Stimulated activated CD4-positive, alpha-beta T cell treated with anti-CD3 and anti-CD28 coated beads, TNF-alpha, amount 100 ng/mL, for 4 hours (primary cell): Measurements from ENCODE around the gene ATP7B.
"Not testable (repeated sequence)": the region's sequence is repeated elsewhere in the genome, so short reads cannot be mapped to it uniquely, and the experiment has no call there.

Experiments used
- DNase-seq, 3 experiments: peaks; one replicate each; pipeline ENCODE4 v3.0.0-alpha.2; 2020; ENCODE audit warnings: low read depth in 3 of 3

ATP7B gene

DNA sequence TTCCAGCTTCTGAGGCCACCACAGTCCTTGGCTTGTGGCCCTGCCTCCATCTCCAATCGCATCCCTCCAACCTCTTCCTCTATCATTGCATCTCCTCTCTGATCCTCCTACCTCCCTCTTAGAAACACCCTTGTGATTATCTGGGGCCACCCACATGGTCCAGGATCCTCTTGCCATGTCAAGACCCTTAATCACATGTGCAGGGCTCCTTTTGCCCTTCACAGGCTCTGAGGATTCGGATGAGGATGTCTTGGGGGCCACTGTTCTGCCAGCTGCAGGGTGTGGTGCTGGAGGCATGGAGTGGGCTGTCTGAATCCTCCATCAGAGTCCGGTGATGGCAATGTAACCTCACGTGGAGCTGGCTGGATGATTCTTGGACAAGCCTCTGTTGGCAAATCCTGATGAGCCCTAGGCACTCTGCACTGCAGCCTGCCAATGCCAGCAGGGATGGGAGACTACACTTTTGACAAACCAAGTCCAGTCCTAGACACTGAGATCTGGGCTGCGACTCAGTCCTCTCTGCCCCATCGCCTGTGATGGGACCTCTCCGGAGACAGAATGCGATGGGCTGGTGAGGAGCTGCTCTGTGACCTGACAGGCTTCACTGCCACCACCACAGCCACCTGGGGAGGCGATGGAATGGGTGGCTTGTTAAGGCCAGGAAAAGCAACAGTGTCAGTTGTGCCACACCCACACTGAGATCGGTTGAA, 88.3 kb downstream of the ATP7B start:
- no peak for DNase-seq

DNA sequence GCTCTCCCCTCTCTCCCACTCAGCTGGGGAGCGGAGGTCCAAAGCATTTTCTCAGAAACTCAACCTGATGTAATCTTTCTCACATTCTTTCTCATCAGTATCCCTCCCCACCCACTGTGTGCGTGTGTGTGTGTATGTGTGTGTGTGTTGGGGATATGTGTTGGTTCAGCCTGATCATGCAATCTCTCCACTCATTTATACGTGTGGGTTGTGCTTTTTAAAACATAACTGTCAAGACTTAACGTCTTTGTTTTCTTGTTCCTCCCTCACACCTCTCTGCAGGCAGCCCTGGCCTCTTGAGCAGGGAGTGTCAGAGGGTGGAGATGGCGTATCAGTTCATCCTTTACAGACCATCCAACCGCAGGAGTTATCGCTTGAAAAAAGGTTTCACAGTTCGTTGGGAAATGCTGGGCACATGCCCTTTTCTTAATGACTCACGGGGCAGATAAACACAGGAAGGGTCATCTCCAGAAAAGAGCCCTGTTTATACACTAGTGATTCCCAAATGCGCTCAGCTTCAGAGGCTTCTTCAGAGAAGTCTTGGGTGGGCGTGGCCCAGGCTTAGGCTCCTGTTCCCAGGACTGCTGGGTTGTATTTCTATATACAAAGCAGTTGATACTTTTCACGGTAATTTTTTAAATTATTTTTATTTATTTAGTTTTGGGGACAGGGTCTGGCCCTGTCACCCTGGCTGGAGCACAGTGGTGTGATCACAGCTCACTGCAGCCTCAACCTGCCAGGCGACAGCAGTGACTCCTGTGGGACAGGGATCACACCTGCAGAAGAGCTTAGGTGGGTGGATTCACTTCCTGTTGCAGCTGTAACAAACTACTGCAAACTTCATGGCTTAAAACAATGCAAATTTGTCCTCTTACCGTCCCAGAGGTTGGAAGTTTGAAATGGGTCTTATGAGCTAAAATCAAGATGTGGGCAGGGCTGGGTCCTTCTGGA, 89.2 kb downstream of the ATP7B start:
- DNase-seq = no peak

DNA sequence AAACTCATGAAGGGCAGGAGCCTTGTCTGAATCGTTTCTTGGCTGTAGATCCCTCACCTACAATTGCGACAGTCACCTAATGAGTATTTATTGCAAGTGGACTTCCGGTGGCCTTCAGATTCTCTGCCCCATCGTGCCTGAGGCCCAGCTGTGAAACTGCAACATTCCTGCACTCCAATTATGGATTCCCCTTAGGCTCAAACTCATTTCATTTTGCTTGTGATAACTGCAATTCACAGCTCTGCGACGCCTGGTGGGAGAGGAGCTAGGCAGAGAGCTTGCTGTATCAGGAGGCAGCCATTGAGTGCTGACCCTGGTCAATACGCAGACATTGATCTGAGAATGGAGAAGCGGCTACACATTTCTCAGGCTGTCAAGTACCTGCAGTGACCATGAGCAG, 90.5 kb downstream of the ATP7B start:
- DNase-seq = no peak

DNA sequence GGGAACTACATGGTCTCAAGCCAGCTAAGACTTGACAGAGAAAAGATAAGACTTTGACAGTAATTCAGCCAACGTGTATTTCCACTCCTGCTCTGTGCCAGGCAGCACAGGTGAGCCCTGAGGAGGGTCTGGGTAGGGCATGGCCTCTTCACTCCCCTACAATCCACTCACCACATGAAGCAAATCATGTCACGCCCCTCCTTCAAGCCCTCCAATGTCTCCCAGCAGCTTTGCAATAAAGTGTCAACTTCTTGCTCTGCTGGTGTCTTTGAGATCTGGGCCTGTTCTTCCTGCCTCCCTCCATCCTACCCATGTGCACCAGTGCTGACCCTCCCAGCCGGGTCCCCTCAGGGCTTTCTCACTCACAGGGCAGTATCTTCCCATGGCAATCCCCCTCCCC, 91.0 kb downstream of the ATP7B start:
- no peak for DNase-seq

DNA sequence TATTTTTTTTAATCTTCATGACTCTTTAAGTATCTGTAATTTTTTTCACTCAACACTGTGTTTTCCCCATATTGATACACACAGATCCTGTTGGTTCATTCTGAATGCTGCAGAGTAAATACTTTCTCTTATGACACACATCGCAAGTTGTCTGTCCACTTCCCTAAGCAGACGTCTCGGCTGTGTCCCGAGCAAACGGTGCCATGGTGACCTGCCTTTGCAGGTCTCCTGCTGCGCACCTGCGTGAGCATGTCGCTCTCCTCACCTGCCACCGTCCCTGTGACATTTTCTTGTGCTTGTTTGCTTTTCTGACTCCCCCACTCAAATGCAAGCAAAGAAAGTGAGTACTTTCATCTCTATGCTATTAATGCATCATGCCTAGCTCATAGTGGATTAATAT, 91.7 kb downstream of the ATP7B start:
- DNase-seq = no peak

DNA sequence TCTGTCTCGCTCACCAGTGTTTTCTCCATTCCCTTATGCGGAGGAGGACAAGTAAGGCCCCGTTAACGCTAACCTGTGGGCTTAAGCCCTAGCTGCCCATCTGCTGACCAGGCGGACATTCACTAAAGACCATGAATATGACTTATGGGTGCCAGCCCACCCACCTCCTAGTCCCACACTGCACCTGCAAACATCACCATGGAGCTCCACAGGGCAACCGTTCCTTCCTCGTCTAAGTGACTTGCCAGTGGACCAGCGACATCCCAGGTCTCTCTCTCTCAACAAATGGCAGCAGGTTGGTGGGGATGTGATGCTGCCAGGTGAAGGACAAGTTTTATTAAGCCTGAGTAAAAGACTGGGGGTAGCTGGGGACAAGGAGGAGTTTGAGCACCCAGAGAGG, 94.3 kb downstream of the ATP7B start:
- no peak for DNase-seq

DNA sequence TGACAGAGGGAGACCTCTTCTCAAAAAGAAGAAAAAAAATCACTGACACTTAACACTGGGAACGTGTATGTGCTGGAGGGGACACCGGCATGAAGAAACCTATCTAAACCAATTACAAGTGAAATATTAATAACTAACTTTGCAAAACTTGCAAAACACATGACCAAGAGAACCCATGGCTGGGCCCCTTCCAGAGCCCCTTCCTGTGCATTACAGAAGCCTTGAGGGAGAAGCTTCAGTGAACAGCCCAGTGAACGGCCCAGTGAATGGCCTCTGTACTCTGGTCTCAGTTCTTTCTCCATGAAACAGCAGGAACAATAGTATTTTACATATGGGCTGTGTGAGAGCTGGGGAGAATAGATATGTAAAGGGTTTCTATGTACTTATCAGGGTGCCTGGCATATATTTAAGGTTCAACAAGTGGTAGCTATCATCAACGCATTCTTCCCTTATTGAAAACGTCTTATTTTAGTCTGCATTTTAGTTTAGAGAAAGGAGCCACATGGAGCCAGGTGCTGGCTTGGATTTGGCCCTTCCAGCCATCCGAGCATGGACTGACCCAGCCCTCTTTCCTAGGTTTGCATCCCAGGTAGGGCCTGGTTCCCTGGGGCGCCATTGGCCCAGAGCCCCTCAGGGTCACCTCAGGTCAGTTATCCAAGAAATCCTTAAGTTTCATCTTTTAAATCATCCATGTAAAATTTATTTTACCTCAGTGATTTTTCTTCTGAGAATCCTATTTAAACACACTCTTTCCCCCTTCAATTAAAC, 95.0 kb downstream of the ATP7B start:
- DNase-seq = no peak

DNA sequence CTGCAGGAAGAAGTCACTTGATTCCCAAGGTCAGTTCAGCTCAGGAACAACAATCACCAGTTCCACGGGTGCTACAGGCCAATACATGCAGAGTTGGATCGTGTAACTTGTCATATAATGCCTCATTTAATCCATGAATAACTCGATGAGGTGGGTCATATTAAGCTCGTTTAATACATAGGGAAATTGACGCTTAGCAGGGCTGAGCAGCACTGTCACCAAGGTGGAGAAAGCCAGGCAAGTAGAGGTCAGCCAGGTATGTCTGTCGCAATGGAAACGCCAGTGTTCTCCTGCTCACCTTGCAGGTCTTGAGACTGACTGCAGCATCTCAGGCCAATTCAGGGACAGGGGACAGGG, 97.1 kb downstream of the ATP7B start:
- no peak for DNase-seq

DNA sequence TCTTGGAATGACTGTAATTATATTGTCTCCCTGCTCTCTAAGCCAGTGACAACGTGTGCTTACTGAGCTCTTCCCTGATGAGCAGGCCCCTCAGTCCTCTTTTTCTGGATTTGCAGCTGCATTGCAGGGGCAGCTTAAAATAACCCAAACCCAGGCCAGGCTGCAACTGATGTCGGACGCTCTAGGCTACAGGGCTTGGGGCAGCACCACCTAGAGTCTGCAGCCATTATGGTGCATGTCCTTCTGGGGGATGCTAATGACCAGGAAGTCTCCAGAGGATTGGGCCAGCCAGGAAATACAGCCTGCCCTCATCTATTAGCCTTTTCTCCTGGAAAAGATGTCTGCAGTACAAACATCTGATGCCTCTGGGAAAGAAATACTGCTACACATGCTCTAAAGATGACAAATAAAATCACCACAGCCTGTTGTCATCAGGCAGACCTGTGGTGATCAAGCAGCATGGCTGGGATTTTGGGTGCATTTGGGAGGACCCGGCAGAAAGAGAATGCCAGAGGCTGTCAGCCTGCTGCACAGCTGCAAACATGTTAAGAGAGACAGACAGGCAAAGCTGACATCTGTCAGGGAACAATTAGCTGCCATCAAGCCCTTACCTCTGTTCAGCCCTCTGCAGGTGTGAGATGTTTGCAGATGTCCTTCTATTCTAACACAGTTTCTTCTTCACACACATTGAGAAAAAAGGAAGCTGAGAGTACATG, 97.7 kb downstream of the ATP7B start:
- no peak for DNase-seq

DNA sequence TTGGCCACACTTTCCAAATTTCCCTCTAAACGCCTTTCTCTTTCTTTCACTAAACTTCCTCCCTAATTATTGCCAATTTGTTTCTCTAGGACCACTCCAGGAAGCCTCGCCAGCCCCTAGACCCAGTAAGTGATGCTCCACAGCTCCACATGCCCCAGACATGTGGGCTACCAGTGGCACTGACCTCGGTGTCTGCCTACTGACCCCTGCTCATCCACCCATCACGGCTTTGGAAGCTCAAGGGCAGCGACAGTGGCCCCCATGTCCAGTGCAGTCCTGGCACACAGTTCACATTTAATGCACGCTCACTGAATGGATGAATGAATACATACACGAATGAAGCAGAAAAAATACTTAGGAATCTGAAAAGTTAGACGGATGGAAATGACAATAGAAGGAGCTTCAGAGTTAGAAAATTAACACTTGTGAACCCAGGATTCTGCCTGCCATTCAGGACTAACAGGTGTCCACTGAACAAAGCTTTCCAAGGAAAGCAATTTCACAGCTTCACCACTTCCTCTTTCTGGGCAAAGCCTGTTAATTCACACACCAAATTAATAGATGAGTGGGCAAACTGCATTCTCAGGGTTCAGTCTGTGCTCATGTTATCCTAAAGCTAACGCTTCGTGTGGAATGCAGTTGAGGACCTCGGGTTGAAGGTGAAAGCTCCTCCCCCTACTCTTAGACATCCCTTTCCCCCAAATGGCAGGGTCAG, 98.6 kb downstream of the ATP7B start:
- DNase-seq = no peak

DNA sequence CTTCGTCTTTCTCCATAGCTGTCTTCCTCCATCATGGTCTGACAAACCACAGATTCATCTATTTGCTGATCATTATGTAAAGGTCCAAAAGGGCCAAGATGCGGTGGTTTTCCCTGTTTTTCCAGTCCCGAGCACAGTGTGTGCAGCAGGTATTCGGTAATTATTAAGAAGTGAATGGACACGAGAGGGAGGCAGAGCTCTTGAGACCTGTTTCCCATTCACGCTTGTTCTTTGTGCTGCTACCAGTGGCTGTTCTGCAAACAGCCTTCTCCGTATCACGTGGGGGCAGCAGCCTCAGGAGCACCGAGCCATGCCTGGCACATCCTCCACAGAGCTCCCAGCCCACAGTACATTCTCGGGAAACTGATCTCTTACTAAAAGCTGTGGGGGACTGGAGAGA, 99.2 kb downstream of the ATP7B start:
- no peak for DNase-seq

DNA sequence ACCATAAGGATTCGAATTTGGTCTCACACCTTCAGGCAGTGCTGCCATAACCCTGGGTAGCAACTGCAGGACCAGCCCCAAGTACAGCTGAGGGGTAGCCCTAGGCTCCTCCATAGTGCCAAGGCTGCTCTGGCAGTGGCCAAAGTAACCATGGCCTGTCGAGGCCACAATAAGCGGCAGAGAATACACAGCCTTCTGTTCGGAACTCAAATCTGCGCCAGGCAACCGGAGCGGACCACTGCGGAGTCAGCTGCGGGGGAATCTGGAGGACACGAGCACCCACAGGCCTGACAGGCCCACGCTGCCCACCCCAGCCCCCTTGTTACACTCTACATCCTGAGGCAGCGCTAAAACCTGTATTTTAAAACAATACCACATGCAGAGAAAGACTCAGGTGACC, 100.7 kb downstream of the ATP7B start:
- no peak for DNase-seq

DNA sequence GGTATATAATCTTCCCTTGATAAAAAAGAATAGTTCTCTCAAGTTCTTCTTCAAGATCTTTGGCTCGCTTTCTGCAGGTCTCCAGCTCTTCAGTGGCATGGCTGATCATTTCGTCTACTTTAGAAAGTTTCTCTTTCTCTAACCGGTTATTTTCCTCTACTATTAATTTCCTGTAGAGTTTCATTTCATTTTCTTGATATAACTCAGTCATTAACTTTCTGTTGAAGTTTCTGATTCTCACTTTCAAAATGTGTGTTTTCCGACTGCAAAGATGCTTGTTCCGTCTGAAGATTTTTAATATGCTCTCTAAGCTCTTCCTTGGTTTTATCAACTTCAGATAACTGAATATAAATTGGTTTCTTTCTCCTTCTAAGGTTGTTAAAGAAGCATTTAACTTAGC, 102.0 kb downstream of the ATP7B start:
- not testable (repeated sequence) for DNase-seq

DNA sequence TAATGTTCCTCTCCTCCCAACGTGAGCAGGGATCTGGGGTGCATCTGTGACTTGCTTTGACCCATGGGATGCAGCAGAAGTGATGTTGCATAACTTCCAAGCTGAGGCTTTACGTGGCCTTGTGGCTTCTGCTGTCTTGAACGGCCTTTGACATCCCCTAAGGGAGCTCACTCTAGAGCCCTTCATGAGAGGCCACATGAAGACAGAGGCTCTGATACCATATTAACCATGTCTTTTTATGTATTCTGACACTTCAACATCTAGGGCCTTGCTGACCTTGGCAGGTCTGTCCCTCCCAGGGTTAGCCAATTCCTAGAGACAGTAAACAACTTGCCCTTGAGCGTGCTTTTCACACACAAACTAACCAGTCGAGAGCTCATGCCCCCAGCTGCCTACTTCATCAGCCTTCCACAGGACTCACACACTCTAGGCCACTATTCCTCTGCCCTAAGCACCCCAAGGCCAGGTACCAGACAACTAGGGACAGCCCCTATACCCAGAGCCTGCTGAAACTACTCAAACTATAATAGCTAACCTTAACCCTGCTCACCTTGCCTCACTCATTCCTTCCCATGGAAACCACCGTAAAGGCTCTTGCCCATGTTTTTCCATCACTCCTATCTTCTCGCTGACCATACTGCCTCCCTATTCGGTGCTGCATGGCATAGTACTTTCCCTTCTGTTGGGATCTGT, 104.1 kb downstream of the ATP7B start:
- DNase-seq = no peak

DNA sequence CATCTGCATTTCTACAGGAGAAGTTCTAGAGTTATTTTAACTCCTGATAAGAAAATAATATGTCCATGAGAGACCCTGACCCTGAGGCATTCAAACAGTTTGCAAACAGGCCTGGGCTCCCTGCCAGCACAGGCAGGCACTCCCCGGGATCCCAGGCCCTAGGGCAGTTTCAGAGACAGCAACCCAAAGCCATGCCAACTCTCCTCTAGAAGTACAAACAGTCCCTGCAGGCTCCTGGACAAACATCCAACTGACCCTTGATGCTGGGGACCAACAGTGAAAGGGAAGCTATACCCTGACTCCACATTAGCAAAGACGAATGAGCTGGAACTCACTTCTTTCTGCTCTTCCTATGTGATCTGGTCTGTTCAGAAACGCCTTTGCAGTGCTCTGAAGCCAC, 104.7 kb downstream of the ATP7B start:
- DNase-seq = no peak

DNA sequence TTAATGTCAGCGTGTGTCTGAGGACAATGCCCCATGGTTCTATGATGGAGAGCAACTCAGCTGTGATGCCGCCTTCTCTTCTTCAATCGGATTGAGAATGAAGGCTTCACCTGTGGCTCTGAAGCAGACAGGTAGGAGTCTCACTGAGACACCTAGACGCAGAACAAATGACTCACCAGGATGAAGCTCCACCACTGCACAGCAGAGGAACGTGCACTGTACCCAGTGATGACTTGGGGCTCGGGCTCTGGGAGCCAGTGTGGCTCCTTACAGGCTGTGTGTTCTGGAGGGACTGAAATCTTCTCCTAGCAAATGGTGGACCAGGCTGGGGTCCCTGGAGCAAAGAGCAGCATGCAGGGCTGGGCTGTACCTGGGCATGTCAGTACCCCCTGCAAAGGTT, 105.5 kb downstream of the ATP7B start:
- DNase-seq = no peak

DNA sequence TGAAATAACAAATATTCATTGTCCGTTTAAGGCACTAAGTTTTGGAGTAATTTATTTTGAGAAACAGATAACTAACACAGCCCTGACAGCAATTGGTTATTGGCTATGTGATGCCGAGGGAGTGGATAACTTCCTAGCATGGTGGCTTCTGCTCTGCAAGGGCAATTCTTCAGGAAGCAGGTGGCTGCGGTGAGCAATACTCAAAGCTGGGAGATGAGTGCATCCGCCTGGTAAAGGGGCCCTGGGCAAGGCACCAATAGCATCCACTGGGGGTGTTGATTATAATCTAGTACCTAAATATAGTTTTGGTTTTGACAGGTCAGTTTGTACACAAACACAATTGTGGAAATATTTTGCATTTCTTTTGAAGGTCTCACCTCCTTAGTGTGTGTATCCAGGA, 108.5 kb downstream of the ATP7B start:
- no peak for DNase-seq

DNA sequence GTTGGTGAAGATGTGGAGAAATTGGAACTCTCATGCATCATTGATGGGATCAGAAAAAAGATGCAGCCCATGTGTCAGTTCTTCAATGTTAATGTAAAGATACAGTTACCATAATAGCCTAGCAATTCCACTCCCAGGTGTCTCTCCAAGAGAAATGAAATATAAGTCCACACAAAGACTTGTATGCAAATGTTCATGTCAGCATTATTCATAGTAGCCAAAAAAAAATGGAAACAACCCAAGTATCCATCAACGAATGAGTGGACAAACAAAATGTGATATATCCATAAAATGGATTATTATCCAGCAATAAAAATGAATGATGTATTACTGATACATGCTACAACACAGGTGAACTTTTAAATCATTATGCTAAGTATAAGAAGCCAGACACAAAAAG, 110.8 kb downstream of the ATP7B start:
- DNase-seq = no peak

DNA sequence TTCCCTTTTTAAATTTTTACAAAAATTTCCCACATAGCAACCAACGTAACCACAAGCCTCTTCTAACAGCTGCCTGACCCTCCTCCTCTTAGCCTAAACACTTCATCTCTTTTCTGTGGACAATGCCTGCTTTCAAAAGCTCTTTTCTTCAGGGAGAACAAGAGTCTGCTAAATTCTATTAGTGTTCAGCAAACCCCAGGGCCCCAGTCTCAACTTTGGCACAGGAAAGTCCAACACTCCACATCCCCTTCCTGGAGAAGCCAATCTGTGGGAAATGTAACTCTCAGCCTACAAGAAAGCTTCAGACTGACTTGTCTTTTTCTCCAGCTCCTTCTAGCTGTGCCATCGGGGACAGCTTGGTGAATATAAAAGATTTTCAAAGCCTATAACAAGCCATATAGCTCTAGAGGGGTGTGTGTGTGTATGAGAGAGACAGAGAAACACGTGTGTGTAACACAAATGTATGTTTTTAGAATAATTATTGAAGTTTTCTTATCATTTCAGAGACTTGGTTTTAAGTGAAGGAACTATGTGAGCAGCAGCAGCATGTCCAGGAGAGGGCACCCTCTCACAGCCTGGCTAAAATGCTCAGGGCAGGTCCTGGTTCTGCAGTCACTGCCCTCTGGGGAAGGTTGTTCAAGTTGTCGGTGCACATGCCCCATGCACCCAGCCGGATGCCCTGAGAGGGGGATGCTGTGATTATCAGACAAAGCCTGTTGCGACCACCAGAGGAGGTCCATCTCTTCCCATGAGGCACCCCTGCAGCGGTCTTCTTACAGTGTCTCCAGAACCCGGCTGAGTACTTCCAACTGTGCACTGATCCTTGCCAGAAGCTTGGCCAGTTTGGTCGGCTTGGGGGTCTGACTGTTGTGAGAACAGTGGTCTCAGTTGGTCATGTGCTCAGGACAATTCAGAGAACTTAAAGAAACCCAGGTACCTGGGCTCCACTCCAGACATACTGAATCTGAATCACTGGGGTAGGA, 115.1 kb downstream of the ATP7B start:
- peak in 2 of 3 experiments; percentile 9 to 13 for DNase-seq
